Parathyroid adenoma (tissue), 2 donors: ENCODE measurements around the gene ZDHHC7.

ENCODE experiments used
- H2AFZ ChIP-seq: fragments of 300-600 bp; sonication (generic); one replicate; pipeline ENCODE4 v1.7.0; 2017; ENCODE audit warnings: antibody characterized with exemption, mild to moderate bottlenecking
- H3K27ac ChIP-seq: fragments of 300-600 bp; sonication (generic); one replicate; pipeline ENCODE4 v1.7.0; 2017
- H3K27me3 ChIP-seq: fragments of 300-600 bp; sonication (generic); one replicate; pipeline ENCODE4 v1.7.0; 2017; ENCODE audit warnings: low read length; ENCODE audit not compliant: control insufficient read depth, insufficient read depth
- H3K36me3 ChIP-seq: fragments of 300-600 bp; sonication (generic); one replicate; pipeline ENCODE4 v1.7.0; 2017; ENCODE audit warnings: low read length; ENCODE audit not compliant: control insufficient read depth, insufficient read depth
- H3K4me1 ChIP-seq: fragments of 300-600 bp; sonication (generic); one replicate; pipeline ENCODE4 v1.7.0; 2017; ENCODE audit warnings: control low read depth
- H3K4me2 ChIP-seq: fragments of 300-600 bp; sonication (generic); one replicate; pipeline ENCODE4 v1.7.0; 2017; ENCODE audit warnings: low read length
- H3K4me3 ChIP-seq: fragments of 300-600 bp; sonication (generic); one replicate; pipeline ENCODE4 v1.7.0; 2017; ENCODE audit warnings: low read depth, low read length
- H3K79me2 ChIP-seq: fragments of 300-600 bp; sonication (generic); one replicate; pipeline ENCODE4 v1.7.0; 2017; ENCODE audit warnings: control low read depth
- H3K9ac ChIP-seq: fragments of 300-600 bp; sonication (generic); one replicate; pipeline ENCODE4 v1.7.0; 2017; ENCODE audit warnings: mild to moderate bottlenecking
- H3K9me3 ChIP-seq: fragments of 300-600 bp; sonication (generic); one replicate; pipeline ENCODE4 v1.7.0; 2017; ENCODE audit warnings: low read length; ENCODE audit not compliant: control insufficient read depth
- CTCF ChIP-seq: fragments of 300-600 bp; sonication (generic); IDR thresholded peaks from one replicate; pipeline ENCODE4 v1.7.0; 2017; ENCODE audit warnings: antibody characterized with exemption, mild to moderate bottlenecking
- donor health status: primary hyperparathyroidism.

The ZDHHC7 gene

GRCh38 chr16:84988328-84989080, 22.8 kb downstream of the ZDHHC7 start:
- H3K9me3 ChIP-seq = no peaks in the 10 kb centered on the region
- no peak overlapping the region for H3K4me3 ChIP-seq
- no peak overlapping the region for H3K27ac ChIP-seq
- no peaks in the 10 kb centered on the region for H3K27me3 ChIP-seq
- no peak overlapping the region for H2AFZ ChIP-seq
- H3K9ac ChIP-seq = no peak overlapping the region
- no peaks in the 10 kb centered on the region for H3K36me3 ChIP-seq
- peaks cover 31% of the 10 kb centered on the region for H3K79me2 ChIP-seq
- no peak for TF ChIP-seq CTCF
- peaks cover 4% of the 10 kb centered on the region for H3K4me1 ChIP-seq
- H3K4me2 ChIP-seq = no peak overlapping the region

- Histone ChIP-seq H3K27ac (no peak overlapping the region), H3K4me1 (no peaks in the 10 kb centered on the region), H3K36me3 (no peaks in the 10 kb centered on the region), H3K79me2 (peaks cover 31% of the 10 kb centered on the region), H3K4me3 (no peak overlapping the region), H2AFZ (no peak overlapping the region), H3K27me3 (no peaks in the 10 kb centered on the region), H3K9ac (no peak overlapping the region), H3K4me2 (no peak overlapping the region), H3K9me3 (no peaks in the 10 kb centered on the region)
- no peak for TF ChIP-seq CTCF
These were observed 24.5 kb downstream of the ZDHHC7 start for GRCh38 chr16:84986879-84987278.

- no peaks in the 10 kb centered on the region for H3K27me3 ChIP-seq
- H3K4me2 ChIP-seq = no peak overlapping the region
- H2AFZ ChIP-seq = no peak overlapping the region
- H3K27ac ChIP-seq = no peak overlapping the region
- no peak overlapping the region for H3K9ac ChIP-seq
- no peaks in the 10 kb centered on the region for H3K9me3 ChIP-seq
- H3K79me2 ChIP-seq = peaks cover 25% of the 10 kb centered on the region
- no peak overlapping the region for H3K4me3 ChIP-seq
- no peaks in the 10 kb centered on the region for H3K4me1 ChIP-seq
- H3K36me3 ChIP-seq = no peaks in the 10 kb centered on the region
- no peak for TF ChIP-seq CTCF
These were observed 25.2 kb downstream of the ZDHHC7 start for GRCh38 chr16:84986102-84986501.

GRCh38 chr16:84985079-84986065, 26.0 kb downstream of the ZDHHC7 start:
- Histone ChIP-seq H3K36me3 (no peaks in the 10 kb centered on the region), H2AFZ (no peak overlapping the region), H3K9me3 (no peaks in the 10 kb centered on the region), H3K4me1 (no peaks in the 10 kb centered on the region), H3K4me3 (no peak overlapping the region), H3K79me2 (peaks cover 21% of the 10 kb centered on the region), H3K27ac (no peak overlapping the region), H3K4me2 (no peak overlapping the region), H3K9ac (no peak overlapping the region), H3K27me3 (no peaks in the 10 kb centered on the region)
- no peak for TF ChIP-seq CTCF
